Measurements from ENCODE around the gene CWF19L2. TPM values are rescaled to one million over a fixed set of nuclear protein-coding genes. Genes with fewer than 3 reads are reported as not detected.

CWF19L2 gene
- total RNA-seq, 1 experiment from 2014 or later, result 8.6 TPM

DNA sequence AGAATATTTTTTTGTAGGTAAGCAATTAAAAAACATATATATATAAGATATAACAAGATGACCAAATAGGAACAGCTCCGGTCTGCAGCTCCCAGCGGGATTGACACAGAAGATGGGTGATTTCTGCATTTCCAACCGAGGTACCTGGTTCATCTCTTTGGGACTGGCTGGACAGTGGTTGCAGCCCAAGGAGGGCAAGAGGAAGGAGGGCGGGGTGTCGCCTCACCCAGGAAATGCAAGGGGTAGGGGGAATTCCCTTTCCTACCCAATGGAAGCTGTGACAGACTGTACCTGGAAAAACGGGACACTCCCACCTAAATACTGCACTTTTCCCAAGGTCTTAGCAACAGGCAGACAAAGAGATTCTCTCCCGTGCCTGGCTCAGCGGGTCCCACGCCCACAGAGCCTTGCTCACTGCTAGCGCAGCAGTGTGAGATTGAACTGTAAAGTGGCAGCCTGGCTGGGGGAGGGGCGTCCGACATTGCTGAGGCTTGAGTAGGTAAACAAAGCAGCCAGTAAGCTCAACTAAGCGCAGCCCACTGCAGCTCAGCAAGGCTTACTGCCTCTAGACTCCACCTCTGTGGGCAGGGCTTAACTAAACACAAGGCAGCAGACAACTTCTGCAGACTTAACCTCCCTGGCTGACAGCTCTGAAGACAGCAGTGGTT is 163.8 kb downstream of the CWF19L2 start:
- no peak overlapping the region for H3K27ac ChIP-seq (ENCODE audit: low read length)
- TF ChIP-seq EZH2 (IDR thresholded peaks at IDR 0.05; ENCODE audit: low read length, unreplicated experiment) (no peak), EZH2phosphoT487 (IDR thresholded peaks at IDR 0.05; ENCODE audit: borderline replicate concordance, low read length) (no peak), CTCF (conservative IDR thresholded peaks at IDR 0.05; ENCODE audit: low read depth, low read length) (no peak)
- no TSS peak for BruUV-seq (replicated peaks)
- ATAC-seq (no peak), DNase-seq (no peak)
- no peak overlapping the region for H2AFZ ChIP-seq (ENCODE audit: low read length)
- H3K9ac ChIP-seq (ENCODE audit: low read length), result no peak overlapping the region
- H3K79me2 ChIP-seq (ENCODE audit: low read length), result no peaks in the 10 kb centered on the region
- H3F3A ChIP-seq (ENCODE audit: low read length, unreplicated experiment), result no peaks in the 10 kb centered on the region
- H3K4me3 ChIP-seq (ENCODE audit: low read length), result no peak overlapping the region
- ChIA-PET POLR2A (ENCODE audit: unreplicated experiment) (no interaction called here), CTCF (no interaction called here)
- H3K9me3 ChIP-seq (ENCODE audit: low read length), result no peaks in the 10 kb centered on the region
- H4K20me1 ChIP-seq (ENCODE audit: low read length), result no peaks in the 10 kb centered on the region
- intact Hi-C loops (cut with micrococcal nuclease), result no loop called here
- no peak overlapping the region for H3K4me2 ChIP-seq (ENCODE audit: low read length)
- H3K27me3 ChIP-seq (ENCODE audit: low read length), result no peaks in the 10 kb centered on the region
- H3K9me2 ChIP-seq (replicated peaks; ENCODE audit: low read length), result no peaks in the 10 kb centered on the region
- H3K36me3 ChIP-seq (ENCODE audit: low read depth, low read length), result no peaks in the 10 kb centered on the region
- no peaks in the 10 kb centered on the region for H3K4me1 ChIP-seq (ENCODE audit: insufficient read depth, low read length)

DNA sequence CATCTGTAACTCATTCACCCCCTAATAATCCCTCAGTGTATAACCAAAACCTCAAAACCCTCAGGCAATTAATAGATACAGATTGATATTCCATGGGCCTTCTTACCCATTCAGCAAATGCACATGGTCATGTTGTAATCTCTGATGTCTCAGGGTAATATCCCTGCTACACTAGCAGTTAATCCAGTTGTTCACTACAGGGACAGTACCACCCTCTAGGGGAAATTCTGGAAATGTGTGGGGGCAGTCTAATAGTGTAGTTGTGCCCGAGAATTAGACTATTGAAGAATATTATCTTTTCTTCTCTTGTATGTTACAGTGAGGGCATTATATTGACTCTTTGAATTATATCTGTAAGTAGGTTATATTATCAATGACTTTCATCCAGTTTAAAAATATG is 175.4 kb downstream of the CWF19L2 start:
- ATAC-seq, result no peak
- no TSS peak for BruUV-seq (replicated peaks)

More for the DNA sequence above, 175.4 kb downstream of the CWF19L2 start:
- H3K9ac ChIP-seq (ENCODE audit: low read length), result no peak overlapping the region
- ChIA-PET POLR2A (ENCODE audit: unreplicated experiment) (no interaction called here), CTCF (no interaction called here)
- H3K36me3 ChIP-seq (ENCODE audit: low read depth, low read length), result no peaks in the 10 kb centered on the region
- intact Hi-C loops (cut with micrococcal nuclease), result no loop called here
- no peaks in the 10 kb centered on the region for H4K20me1 ChIP-seq (ENCODE audit: low read length)
- H2AFZ ChIP-seq (ENCODE audit: low read length), result no peak overlapping the region
- no peaks in the 10 kb centered on the region for H3K4me1 ChIP-seq (ENCODE audit: insufficient read depth, low read length)
- no peaks in the 10 kb centered on the region for H3F3A ChIP-seq (ENCODE audit: low read length, unreplicated experiment)
- H3K4me3 ChIP-seq (ENCODE audit: low read length), result no peak overlapping the region
- no peak for DNase-seq
- H3K9me2 ChIP-seq (replicated peaks; ENCODE audit: low read length), result no peaks in the 10 kb centered on the region
- H3K79me2 ChIP-seq (ENCODE audit: low read length), result no peaks in the 10 kb centered on the region
- H3K9me3 ChIP-seq (ENCODE audit: low read length), result no peaks in the 10 kb centered on the region
- no peak overlapping the region for H3K27ac ChIP-seq (ENCODE audit: low read length)
- H3K27me3 ChIP-seq (ENCODE audit: low read length), result no peaks in the 10 kb centered on the region
- TF ChIP-seq EZH2phosphoT487 (IDR thresholded peaks at IDR 0.05; ENCODE audit: borderline replicate concordance, low read length) (no peak), EZH2 (IDR thresholded peaks at IDR 0.05; ENCODE audit: low read length, unreplicated experiment) (no peak), CTCF (conservative IDR thresholded peaks at IDR 0.05; ENCODE audit: low read depth, low read length) (no peak)
- no peak overlapping the region for H3K4me2 ChIP-seq (ENCODE audit: low read length)

Other genes with a start within 250 kb of the CWF19L2 start
- 7.0 and 14.3 TPM in 2 replicates for gene ALKBH8, start 107.9 kb upstream of the CWF19L2 start, total RNA-seq (2014; rRNA removed)
- not detected in 2 replicates for gene ELMOD1, start 133.3 kb upstream of the CWF19L2 start, total RNA-seq (2014; rRNA removed)

Data from PC-3 (cell line).